HepG2 (cell line): ENCODE measurements around the gene WDR91. TPM values are rescaled to one million over a fixed set of nuclear protein-coding genes. Genes with fewer than 3 reads are reported as not detected.

Experiments
- IRF1 ChIP-seq: sonication (generic); formaldehyde crosslinking; IDR thresholded peaks from 2 replicates; pipeline ENCODE4 v1.4.0; 2020; ENCODE audit warnings: low read depth, mild to moderate bottlenecking, missing genetic modification reagents
- JUNB ChIP-seq: sonication (generic); formaldehyde crosslinking; IDR thresholded peaks from 2 replicates; pipeline ENCODE4 v1.8.0; 2022; ENCODE audit warnings: missing genetic modification reagents, mild to moderate bottlenecking, borderline replicate concordance
- RARA ChIP-seq: IDR thresholded peaks from 2 replicates; pipeline ENCODE4 v1.6.1; 2016; ENCODE audit warnings: missing genetic modification reagents, missing compliant biosample characterization
- RXRA ChIP-seq: sonication (generic); formaldehyde crosslinking; IDR thresholded peaks from 2 replicates; pipeline ENCODE4 v1.5.1; 2020; ENCODE audit warnings: missing genetic modification reagents
- SOX6 ChIP-seq, 2 experiments: fragments of 450-650 bp in 1 of 2; sonication (generic) in 1 of 2; formaldehyde crosslinking in 1 of 2; IDR thresholded peaks; 2 replicates each; pipeline versions ENCODE4 v1.4.0 to v1.6.1; 2017 to 2020; ENCODE audit warnings: antibody characterized with exemption in 1 of 2, mild to moderate bottlenecking in 1 of 2, missing genetic modification reagents in 1 of 2
- ZFP37 ChIP-seq: sonication (generic); formaldehyde crosslinking; IDR thresholded peaks from 2 replicates; pipeline ENCODE4 v1.4.0; 2020; ENCODE audit warnings: missing genetic modification reagents, borderline replicate concordance
- ZNF333 ChIP-seq: sonication (generic); formaldehyde crosslinking; IDR thresholded peaks from 2 replicates; pipeline ENCODE4 v1.4.0; 2020; ENCODE audit warnings: mild to moderate bottlenecking, missing genetic modification reagents, borderline replicate concordance
- ZNF546 ChIP-seq: sonication (generic); formaldehyde crosslinking; conservative IDR thresholded peaks from 2 replicates; pipeline ENCODE4 v1.8.1; 2023; ENCODE audit warnings: mild to moderate bottlenecking, missing genetic modification reagents
- ZNF609 ChIP-seq: sonication (generic); formaldehyde crosslinking; IDR thresholded peaks from 2 replicates; pipeline ENCODE4 v1.4.0; 2020; ENCODE audit warnings: mild to moderate bottlenecking, missing genetic modification reagents, borderline replicate concordance
- ZNF781 ChIP-seq: sonication (generic); formaldehyde crosslinking; IDR thresholded peaks from 2 replicates; pipeline ENCODE4 v1.5.1; 2020; ENCODE audit warnings: borderline replicate concordance, mild to moderate bottlenecking, missing genetic modification reagents; ENCODE audit errors: not compliant biosample characterization
- ZSCAN25 ChIP-seq: sonication (generic); formaldehyde crosslinking; IDR thresholded peaks from 2 replicates; pipeline ENCODE4 v1.8.0; 2022; ENCODE audit warnings: mild to moderate bottlenecking, missing genetic modification reagents
- polyA plus RNA-seq, 8 experiments: library from polyadenylated mRNA; depleted of rRNA in 3 of 8; stranded (reverse) in 7 of 8; unstranded in 1 of 8; fragments of >200 nt; fragmentation: Illumina TruSeq in 4 of 8; extraction: Trizol in 4 of 8; gene quantifications; 2 replicates each; pipeline versions ENCODE4 v1.2.1 to v1.2.3, GENCODE V29; 2011 to 2016; ENCODE audit warnings: low read depth in 4 of 8, missing spikeins in 1 of 8, mixed read lengths in 1 of 8; ENCODE audit not compliant: insufficient read depth in 1 of 8
- total RNA-seq, 5 experiments: library from RNA; depleted of rRNA; stranded (reverse); fragments of >200 nt; fragmentation: Illumina TruSeq; extraction: Trizol; gene quantifications; 2 replicates each; pipeline ENCODE4 v1.2.3, GENCODE V29; 2016; ENCODE audit warnings: low read depth in 1 of 5
- TF ChIP-seq, protein P1 (sequence below): sonication (generic); formaldehyde crosslinking; IDR thresholded peaks from 2 replicates; pipeline ENCODE4 v1.4.0; 2020; ENCODE audit warnings: missing genetic modification reagents
- TF ChIP-seq, protein P2 (sequence below): fragments of 450-650 bp; IDR thresholded peaks from 2 replicates; pipeline ENCODE4 v1.6.1; 2016

Gene WDR91
- total and polyA plus RNA-seq, 2 of the 13 experiments (the other 11 are each of a cell fraction or from before 2014, with no cell fraction given) = 11.6 to 12.1 TPM

DNA sequence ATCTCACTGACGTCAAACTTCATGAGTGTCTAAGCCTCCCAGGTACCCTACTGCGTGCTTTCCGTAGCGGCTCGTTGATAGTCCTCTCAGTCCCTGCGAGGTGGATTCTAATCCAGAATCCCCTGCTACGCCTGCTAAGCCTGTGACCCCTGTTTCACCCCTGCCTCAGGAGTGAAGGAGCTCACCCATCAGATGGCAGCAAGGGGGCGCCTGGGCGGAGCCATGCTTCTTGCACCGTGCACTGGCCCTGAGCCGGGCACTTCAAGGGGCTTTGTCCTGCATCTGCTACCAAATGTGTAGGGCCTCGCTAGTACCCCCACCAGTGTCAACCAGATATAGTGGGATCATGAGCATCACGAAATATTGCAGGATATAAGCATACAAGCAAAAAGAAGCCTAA, 21.4 kb upstream of the WDR91 start (continued):
- TF ChIP-seq ZNF609 (CRISPR knock-in tag) = no peak
- TF ChIP-seq JUNB (CRISPR knock-in tag) = no peak
- TF ChIP-seq ZNF333 = no peak
- TF ChIP-seq ZNF546 (CRISPR knock-in tag) = no peak
- TF ChIP-seq RARA (CRISPR knock-in tag) = peak; percentile 77
- TF ChIP-seq, protein P1, sequence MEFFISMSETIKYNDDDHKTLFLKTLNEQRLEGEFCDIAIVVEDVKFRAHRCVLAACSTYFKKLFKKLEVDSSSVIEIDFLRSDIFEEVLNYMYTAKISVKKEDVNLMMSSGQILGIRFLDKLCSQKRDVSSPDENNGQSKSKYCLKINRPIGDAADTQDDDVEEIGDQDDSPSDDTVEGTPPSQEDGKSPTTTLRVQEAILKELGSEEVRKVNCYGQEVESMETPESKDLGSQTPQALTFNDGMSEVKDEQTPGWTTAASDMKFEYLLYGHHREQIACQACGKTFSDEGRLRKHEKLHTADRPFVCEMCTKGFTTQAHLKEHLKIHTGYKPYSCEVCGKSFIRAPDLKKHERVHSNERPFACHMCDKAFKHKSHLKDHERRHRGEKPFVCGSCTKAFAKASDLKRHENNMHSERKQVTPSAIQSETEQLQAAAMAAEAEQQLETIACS (CRISPR knock-in tag) = no peak
- peak; percentile 62; the same call in 1 of the 2 replicates for TF ChIP-seq RXRA (CRISPR knock-in tag)
- TF ChIP-seq ZFP37 (CRISPR knock-in tag) = no peak
- TF ChIP-seq ZSCAN25 (CRISPR knock-in tag) = peak; percentile 60; the same call in 1 of the 2 replicates
- TF ChIP-seq, protein P2, sequence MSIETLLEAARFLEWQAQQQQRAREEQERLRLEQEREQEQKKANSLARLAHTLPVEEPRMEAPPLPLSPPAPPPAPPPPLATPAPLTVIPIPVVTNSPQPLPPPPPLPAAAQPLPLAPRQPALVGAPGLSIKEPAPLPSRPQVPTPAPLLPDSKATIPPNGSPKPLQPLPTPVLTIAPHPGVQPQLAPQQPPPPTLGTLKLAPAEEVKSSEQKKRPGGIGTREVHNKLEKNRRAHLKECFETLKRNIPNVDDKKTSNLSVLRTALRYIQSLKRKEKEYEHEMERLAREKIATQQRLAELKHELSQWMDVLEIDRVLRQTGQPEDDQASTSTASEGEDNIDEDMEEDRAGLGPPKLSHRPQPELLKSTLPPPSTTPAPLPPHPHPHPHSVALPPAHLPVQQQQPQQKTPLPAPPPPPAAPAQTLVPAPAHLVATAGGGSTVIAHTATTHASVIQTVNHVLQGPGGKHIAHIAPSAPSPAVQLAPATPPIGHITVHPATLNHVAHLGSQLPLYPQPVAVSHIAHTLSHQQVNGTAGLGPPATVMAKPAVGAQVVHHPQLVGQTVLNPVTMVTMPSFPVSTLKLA = no peak
- TF ChIP-seq ZNF781 (CRISPR knock-in tag) = no peak
- TF ChIP-seq SOX6 (IDR thresholded peaks at IDR 0.05) = no peak
- TF ChIP-seq SOX6 (CRISPR knock-in tag; IDR thresholded peaks at IDR 0.05) = peak; percentile 25; the same call in 1 of the 2 replicates
- TF ChIP-seq IRF1 (CRISPR knock-in tag) = no peak
